ENCODE measurements around the gene NTSR1.

DNA sequence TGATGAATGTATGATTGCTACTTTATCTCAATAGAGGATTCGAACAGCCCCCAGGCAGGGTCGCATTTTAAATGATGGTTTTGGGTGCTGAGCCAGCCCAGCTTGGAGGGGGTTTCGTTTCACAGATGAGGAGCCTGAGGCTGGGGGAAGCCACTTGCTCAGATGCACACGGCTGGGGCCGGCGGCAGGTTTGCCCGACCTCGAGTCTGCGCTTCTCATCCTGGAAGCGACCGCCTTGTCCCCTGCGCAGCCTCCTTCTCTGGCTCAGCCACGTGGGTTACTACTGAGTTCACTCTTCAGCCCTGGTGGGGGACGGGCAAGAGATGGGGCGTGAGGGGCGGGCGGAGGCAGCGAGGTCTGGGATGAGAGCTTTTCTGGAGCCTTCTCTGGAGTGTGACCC is 25.3 kb downstream of the NTSR1 start:
- no peak for TF ChIP-seq CTCF (IDR thresholded peaks at IDR 0.05)
- TF ChIP-seq POLR2A (IDR thresholded peaks at IDR 0.05) = no peak

Measured in Peyer's patch (tissue), 4 donors.